Thymus (tissue), 11 donors: ENCODE measurements around the gene GPR156. TPM values are rescaled to one million over a fixed set of nuclear protein-coding genes. Genes with fewer than 3 reads are reported as not detected.

Source experiments
- DNase-seq, 9 donors: peaks; one replicate each; pipeline ENCODE4 v3.0.0-alpha.2; 2013; ENCODE audit warnings: low spot score in 9 of 9, low read depth in 6 of 9, missing footprints in 1 of 9
- H3K27ac ChIP-seq, 2 donors: one replicate each; pipeline ENCODE4 v1.5.1; 2013; ENCODE audit warnings: control low read depth in 1 of 2, low read depth in 1 of 2, low read length in 1 of 2, mild to moderate bottlenecking in 1 of 2, moderate library complexity in 1 of 2
- H3K27me3 ChIP-seq, 2 donors: one replicate each; pipeline ENCODE4 v1.5.1; 2013; ENCODE audit warnings: low read length in 1 of 2; ENCODE audit not compliant: control insufficient read depth in 2 of 2, insufficient read depth in 1 of 2
- H3K36me3 ChIP-seq, 2 donors: one replicate each; pipeline ENCODE4 v1.5.1; 2013; ENCODE audit warnings: low read length in 1 of 2, mild to moderate bottlenecking in 1 of 2, moderate library complexity in 1 of 2; ENCODE audit not compliant: control insufficient read depth in 2 of 2, insufficient read depth in 2 of 2
- H3K4me1 ChIP-seq, 2 donors: one replicate each; pipeline ENCODE4 v1.5.1; 2013; ENCODE audit warnings: low read length in 2 of 2; ENCODE audit not compliant: control insufficient read depth in 2 of 2, insufficient read depth in 2 of 2
- H3K4me3 ChIP-seq, 2 donors: one replicate each; pipeline ENCODE4 v1.5.1; 2013; ENCODE audit warnings: low read length in 2 of 2, control low read depth in 1 of 2, mild to moderate bottlenecking in 1 of 2
- H3K9me3 ChIP-seq, 2 donors: one replicate each; pipeline ENCODE4 v1.5.1; 2013; ENCODE audit warnings: low read length in 1 of 2, mild to moderate bottlenecking in 1 of 2; ENCODE audit not compliant: control insufficient read depth in 2 of 2, insufficient read depth in 1 of 2
- WGBS: extraction: QIAGEN DNeasy Blood & Tissue Kit; methylation state at CpG from one replicate; pipeline ENCODE4 v1.1.7; 2013; 5-methylcytosine and 5-hydroxymethylcytosine counted together
- polyA plus RNA-seq: library from polyadenylated mRNA; stranded (reverse); fragments of 200-250 nt; gene quantifications from one replicate; pipeline ENCODE4 v1.2.3, GENCODE V29; 2013
- total RNA-seq: library from RNA; stranded (reverse); fragments of 120-200 nt; gene quantifications from one replicate; pipeline ENCODE4 v1.2.4, GENCODE V29; 2013
- donor health status: healthy.

The GPR156 gene
- total and polyA plus RNA-seq, 2 donors, result 0.11 to 0.42 TPM

GRCh38 chr3:120280566-120280965 lies 4.5 kb downstream of the GPR156 start:
- Histone ChIP-seq H3K27me3 (peaks cover 14 to 32% of the 10 kb centered on the region in 2 donors), H3K9me3 (no peaks in the 10 kb centered on the region), H3K36me3 (no peaks in the 10 kb centered on the region), H3K4me1 (no peaks in the 10 kb centered on the region), H3K4me3 (no peak overlapping the region), H3K27ac (no peak overlapping the region)
- DNase-seq, result no peak
- 97% methylated on average over 3 of the region's 3 CpGs for WGBS

- no peaks in the 10 kb centered on the region for H3K36me3 ChIP-seq
- DNase-seq, result no peak
- no peak overlapping the region for H3K27ac ChIP-seq
- H3K9me3 ChIP-seq, result no peaks in the 10 kb centered on the region
- no peak overlapping the region for H3K4me3 ChIP-seq
- peaks cover 9 to 27% of the 10 kb centered on the region in 2 donors for H3K27me3 ChIP-seq
- no peaks in the 10 kb centered on the region for H3K4me1 ChIP-seq
- WGBS, result 91% methylated on average over 1 of the region's 1 CpG
These were observed 5.0 kb downstream of the GPR156 start for GRCh38 chr3:120280026-120280425.

GRCh38 chr3:120276767-120277166 lies 8.3 kb downstream of the GPR156 start:
- no peak for DNase-seq
- WGBS, result 92% methylated on average over 2 of the region's 2 CpGs
- Histone ChIP-seq H3K4me1 (no peaks in the 10 kb centered on the region), H3K4me3 (no peak overlapping the region), H3K9me3 (no peaks in the 10 kb centered on the region), H3K27ac (no peak overlapping the region), H3K36me3 (no peaks in the 10 kb centered on the region), H3K27me3 (peaks cover 0 to 4% of the 10 kb centered on the region in 2 donors)

DNA sequence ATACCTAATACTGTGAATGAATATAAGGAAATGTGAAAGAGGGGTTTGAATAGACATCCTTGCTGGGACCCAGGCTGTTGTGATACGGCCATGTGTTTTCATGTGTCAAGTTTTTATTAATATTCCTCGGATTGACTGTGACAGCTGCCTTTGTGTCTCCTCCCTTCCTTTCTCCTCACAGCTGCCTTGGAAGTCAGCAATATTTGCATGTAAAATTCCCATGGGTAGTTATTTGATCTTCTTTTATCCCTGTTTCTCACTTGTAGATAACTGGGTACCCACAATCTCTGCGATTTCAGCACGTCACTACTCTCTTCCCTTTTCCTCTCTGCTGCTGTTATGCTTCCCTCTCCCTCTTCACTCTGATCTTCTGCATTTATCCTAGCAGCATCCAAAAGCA lies 9.4 kb downstream of the GPR156 start:
- no peaks in the 10 kb centered on the region for H3K4me1 ChIP-seq

GRCh38 chr3:120274739-120275167 lies 10.3 kb downstream of the GPR156 start:
- H3K27me3 ChIP-seq, result no peaks in the 10 kb centered on the region
- no peak overlapping the region for H3K4me3 ChIP-seq
- 85% methylated on average over 5 of the region's 5 CpGs for WGBS
- H3K9me3 ChIP-seq, result no peaks in the 10 kb centered on the region
- no peak for DNase-seq
- no peaks in the 10 kb centered on the region for H3K36me3 ChIP-seq
- H3K27ac ChIP-seq, result no peak overlapping the region
- H3K4me1 ChIP-seq, result no peaks in the 10 kb centered on the region

More for the DNA sequence above, 9.4 kb downstream of the GPR156 start:
- WGBS, result 69% methylated on average over 4 of the region's 4 CpGs
- DNase-seq, result no peak
- Histone ChIP-seq H3K4me3 (no peak overlapping the region), H3K36me3 (no peaks in the 10 kb centered on the region), H3K27ac (no peak overlapping the region), H3K27me3 (no peaks in the 10 kb centered on the region), H3K9me3 (no peaks in the 10 kb centered on the region)

GRCh38 chr3:120272286-120272685 lies 12.7 kb downstream of the GPR156 start:
- H3K27ac ChIP-seq, result no peak overlapping the region
- H3K9me3 ChIP-seq, result no peaks in the 10 kb centered on the region
- H3K36me3 ChIP-seq, result no peaks in the 10 kb centered on the region
- DNase-seq, result no peak
- no peaks in the 10 kb centered on the region for H3K4me1 ChIP-seq
- 81% methylated on average over 1 of the region's 1 CpG for WGBS
- peaks cover 0 to 2% of the 10 kb centered on the region in 2 donors for H3K27me3 ChIP-seq
- H3K4me3 ChIP-seq, result no peak overlapping the region

DNA sequence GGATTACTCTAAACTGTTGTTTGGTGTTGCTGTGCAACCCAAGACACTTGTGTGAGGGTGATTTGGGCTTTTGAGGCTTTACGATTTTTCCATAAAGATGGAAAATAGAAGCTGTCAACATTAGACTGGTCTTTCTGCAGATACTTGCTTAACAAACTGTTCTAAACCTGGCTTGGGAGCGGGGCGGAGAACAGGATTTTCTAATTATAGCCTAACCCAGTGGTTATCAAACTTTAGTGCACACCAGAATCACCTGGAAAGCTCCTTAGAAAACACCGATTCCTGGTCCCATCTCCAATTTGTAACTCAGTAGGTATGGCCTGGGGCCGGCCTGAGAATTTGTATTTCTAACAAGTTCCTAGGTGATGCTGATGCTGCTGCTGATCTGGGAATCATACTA lies 19.0 kb downstream of the GPR156 start:
- Histone ChIP-seq H3K36me3 (no peaks in the 10 kb centered on the region), H3K27ac (no peak overlapping the region), H3K4me3 (no peak overlapping the region), H3K9me3 (no peaks in the 10 kb centered on the region), H3K4me1 (no peaks in the 10 kb centered on the region), H3K27me3 (peaks cover 0 to 2% of the 10 kb centered on the region in 2 donors)
- WGBS, result 87% methylated on average over 5 of the region's 5 CpGs
- DNase-seq, result no peak

GRCh38 chr3:120264963-120265362 lies 20.1 kb downstream of the GPR156 start:
- no peak overlapping the region for H3K4me3 ChIP-seq
- 96% methylated on average over 1 of the region's 1 CpG for WGBS
- no peaks in the 10 kb centered on the region for H3K9me3 ChIP-seq
- H3K36me3 ChIP-seq, result no peaks in the 10 kb centered on the region
- peaks cover 0 to 2% of the 10 kb centered on the region in 2 donors for H3K27me3 ChIP-seq
- DNase-seq, result no peak
- no peaks in the 10 kb centered on the region for H3K4me1 ChIP-seq
- no peak overlapping the region for H3K27ac ChIP-seq

DNA sequence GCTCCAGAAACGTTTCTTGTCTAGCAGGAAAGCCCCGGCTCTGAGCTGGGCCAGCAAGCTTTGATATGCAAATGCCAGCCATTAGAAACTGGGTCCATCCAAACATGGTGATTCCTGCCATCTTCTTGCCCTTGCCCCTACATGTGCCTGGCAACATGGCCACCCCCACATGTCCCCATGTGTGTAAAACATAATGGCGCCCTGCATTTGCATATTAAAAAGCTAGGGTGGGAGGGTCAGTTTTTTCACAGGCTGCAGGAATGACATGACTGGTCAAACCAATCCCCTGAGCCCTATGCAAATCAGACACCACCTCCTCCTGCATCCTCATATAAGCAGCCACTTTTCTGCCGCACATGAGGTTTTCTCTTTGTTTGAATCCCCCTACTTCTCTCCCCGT lies 21.2 kb downstream of the GPR156 start:
- Histone ChIP-seq H3K27ac (no peak overlapping the region), H3K9me3 (no peaks in the 10 kb centered on the region), H3K4me3 (no peak overlapping the region), H3K27me3 (peaks cover 0 to 2% of the 10 kb centered on the region in 2 donors), H3K4me1 (no peaks in the 10 kb centered on the region), H3K36me3 (no peaks in the 10 kb centered on the region)
- WGBS, result 79% methylated on average over 5 of the region's 5 CpGs
- no peak for DNase-seq

DNA sequence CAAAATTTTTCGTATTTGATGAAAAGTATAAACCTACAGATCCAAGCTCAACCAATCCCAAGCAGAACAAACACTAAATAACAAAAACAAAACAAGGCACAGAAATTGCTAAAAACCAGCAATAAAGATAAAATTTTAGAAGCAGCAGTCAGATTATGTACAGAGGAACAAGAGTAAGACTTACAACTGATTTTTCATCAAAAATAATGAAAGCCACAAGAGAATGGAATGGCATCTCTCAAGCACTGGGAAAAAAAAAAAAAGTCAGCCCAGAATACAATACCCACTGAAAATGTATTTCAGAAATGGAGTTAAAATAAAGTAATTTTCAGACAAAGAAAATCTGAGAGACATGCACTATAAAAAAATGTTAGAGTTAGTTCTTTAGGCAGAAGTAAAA lies 27.0 kb downstream of the GPR156 start:
- DNase-seq, result no peak
- WGBS, result 96% methylated on average over 1 of the region's 1 CpG
- Histone ChIP-seq H3K9me3 (no peaks in the 10 kb centered on the region), H3K4me3 (no peak overlapping the region), H3K4me1 (no peaks in the 10 kb centered on the region), H3K27ac (no peak overlapping the region), H3K36me3 (no peaks in the 10 kb centered on the region), H3K27me3 (no peaks in the 10 kb centered on the region)
